IMR-90 (cell line): ENCODE measurements around the gene ZNF862. TPM values are rescaled to one million over a fixed set of nuclear protein-coding genes. Genes with fewer than 3 reads are reported as not detected.

ENCODE experiments used
- ATAC-seq: fragments of 200-7000 bp; cut with Tn5 transposase; 2 replicates; pipeline ENCODE4 v1.9.1; 2020; ENCODE audit warnings: low read depth, mild to moderate bottlenecking, moderate library complexity
- BruUV-seq: library from RNA; stranded (reverse); fragments of 400-500 nt; replicated peaks from 2 replicates; lab custom pipeline; 2021; lab: Mats Ljungman, UMichigan
- CTCF ChIA-PET: fragments of 300-600 bp; formaldehyde crosslinking; extraction: SDS; loops from one replicate; lab custom pipeline; 2021; ENCODE audit warnings: antibody characterized with exemption; lab: Yijun Ruan, JAX
- POLR2A ChIA-PET: fragments of 300-600 bp; sonication (Branson Sonifier 250); formaldehyde crosslinking; loops from one replicate; lab custom pipeline; 2022; ENCODE audit warnings: antibody characterized with exemption; ENCODE audit not compliant: unreplicated experiment; lab: Charles Lee
- DNase-seq: peaks from one replicate; pipeline ENCODE4 v3.0.0; 2013
- H2AFZ ChIP-seq: replicated peaks from 2 replicates; pipeline ENCODE3; 2013; ENCODE audit warnings: low read length, mild to moderate bottlenecking; ENCODE audit not compliant: poor library complexity
- H2AK5ac ChIP-seq: 2 replicates; pipeline ENCODE4 v1.6.1; 2013; ENCODE audit warnings: low read depth, low read length, inconsistent platforms
- H2AK9ac ChIP-seq: replicated peaks from 2 replicates; pipeline ENCODE3; 2013; ENCODE audit warnings: mild to moderate bottlenecking, low read depth, low read length, moderate library complexity; ENCODE audit not compliant: poor library complexity
- H2BK120ac ChIP-seq: 2 replicates; pipeline ENCODE4 v1.6.1; 2013; ENCODE audit warnings: low read depth, low read length, inconsistent platforms
- H2BK15ac ChIP-seq: 3 replicates; pipeline ENCODE4 v1.6.1; 2013; ENCODE audit warnings: low read depth, low read length, inconsistent platforms
- H2BK20ac ChIP-seq: 2 replicates; pipeline ENCODE4 v1.6.1; 2013; ENCODE audit warnings: low read depth, mild to moderate bottlenecking, inconsistent platforms, low read length, moderate library complexity
- H2BK5ac ChIP-seq: 2 replicates; pipeline ENCODE4 v1.6.1; 2013; ENCODE audit warnings: mild to moderate bottlenecking, low read depth, low read length, inconsistent platforms; ENCODE audit not compliant: poor library complexity, severe bottlenecking
- H3K14ac ChIP-seq: replicated peaks from 2 replicates; pipeline ENCODE4 v1.6.1; 2013; ENCODE audit warnings: low read depth, low read length, inconsistent platforms
- H3K18ac ChIP-seq: 2 replicates; pipeline ENCODE4 v1.6.1; 2013; ENCODE audit warnings: low read depth, low read length, control low read depth
- H3K23ac ChIP-seq: 2 replicates; pipeline ENCODE4 v1.6.1; 2013; ENCODE audit warnings: low read depth, low read length, inconsistent platforms
- H3K27ac ChIP-seq: 2 replicates; pipeline ENCODE4 v1.5.1; 2013; ENCODE audit warnings: mild to moderate bottlenecking, control low read depth, low read length; ENCODE audit not compliant: insufficient read depth
- H3K27me3 ChIP-seq: 2 replicates; pipeline ENCODE4 v1.6.1; 2013; ENCODE audit warnings: low read length; ENCODE audit not compliant: control insufficient read depth, insufficient read depth
- H3K36me3 ChIP-seq: 2 replicates; pipeline ENCODE4 v1.6.1; 2013; ENCODE audit warnings: low read length, mixed read lengths; ENCODE audit not compliant: control insufficient read depth, insufficient read depth
- H3K4ac ChIP-seq: 2 replicates; pipeline ENCODE4 v1.6.1; 2013; ENCODE audit warnings: low read depth, low read length, inconsistent platforms
- H3K4me1 ChIP-seq: 2 replicates; pipeline ENCODE4 v1.6.1; 2013; ENCODE audit warnings: low read length, mixed read lengths; ENCODE audit not compliant: control insufficient read depth, insufficient read depth
- H3K4me2 ChIP-seq: 2 replicates; pipeline ENCODE4 v1.6.1; 2013; ENCODE audit warnings: low read depth, mild to moderate bottlenecking, control low read depth, low read length, moderate library complexity
- H3K4me3 ChIP-seq: 2 replicates; pipeline ENCODE4 v1.5.1; 2013; ENCODE audit warnings: low read depth, mild to moderate bottlenecking, control low read depth, low read length, moderate library complexity; ENCODE audit not compliant: insufficient read depth
- H3K56ac ChIP-seq: 2 replicates; pipeline ENCODE4 v1.6.1; 2013; ENCODE audit warnings: low read length, inconsistent platforms; ENCODE audit not compliant: insufficient read depth; ENCODE audit errors: extremely low read depth
- H3K79me1 ChIP-seq, 2 experiments: 2 replicates each; pipeline ENCODE4 v1.6.1; 2013; ENCODE audit warnings: low read length in 2 of 2, inconsistent platforms in 1 of 2, low read depth in 1 of 2
- H3K9ac ChIP-seq: 2 replicates; pipeline ENCODE4 v1.6.1; 2013; ENCODE audit warnings: low read depth, low read length, control low read depth
- H3K9me1 ChIP-seq: 2 replicates; pipeline ENCODE4 v1.6.1; 2013; ENCODE audit warnings: low read length, inconsistent platforms; ENCODE audit not compliant: insufficient read depth
- H3K9me3 ChIP-seq: 2 replicates; pipeline ENCODE4 v1.6.1; 2013; ENCODE audit warnings: low read length; ENCODE audit not compliant: control insufficient read depth, insufficient read depth
- H4K20me1 ChIP-seq: 2 replicates; pipeline ENCODE4 v1.6.1; 2013; ENCODE audit warnings: low read length, inconsistent platforms; ENCODE audit not compliant: insufficient read depth
- H4K5ac ChIP-seq: 2 replicates; pipeline ENCODE4 v1.6.1; 2013; ENCODE audit warnings: mild to moderate bottlenecking, low read depth, low read length, control low read depth
- H4K8ac ChIP-seq, 2 experiments: 2 replicates each; pipeline ENCODE4 v1.6.1; 2013; ENCODE audit warnings: low read depth in 2 of 2, low read length in 2 of 2, control low read depth in 1 of 2, inconsistent platforms in 1 of 2
- H4K91ac ChIP-seq: 2 replicates; pipeline ENCODE4 v1.6.1; 2013; ENCODE audit warnings: low read depth, low read length, inconsistent platforms; ENCODE audit not compliant: insufficient read depth
- CHD1 ChIP-seq: IDR thresholded peaks from 2 replicates; pipeline ENCODE4 v1.6.1; 2012; ENCODE audit warnings: low read depth, low read length, improper control_type of control experiment
- MAFK ChIP-seq: IDR thresholded peaks from 2 replicates; pipeline ENCODE4 v1.6.1; 2012; ENCODE audit warnings: low read depth, low read length, improper control_type of control experiment
- RCOR1 ChIP-seq: IDR thresholded peaks from 2 replicates; pipeline ENCODE4 v1.6.1; 2012; ENCODE audit warnings: mild to moderate bottlenecking, low read length, improper control_type of control experiment; ENCODE audit not compliant: insufficient replicate concordance
- WGBS, 2 experiments: methylation state at CpG; one replicate each; pipeline versions ENCODE4 v1.1.5 to v1.1.7; 2013; ENCODE audit warnings: missing lambda C conversion rate in 2 of 2; ENCODE audit not compliant: insufficient read length in 1 of 2; ENCODE audit errors: extremely low coverage in 2 of 2; 5-methylcytosine and 5-hydroxymethylcytosine counted together
- dilution Hi-C: fragments of 300-500 bp; cut with HindIII; formaldehyde crosslinking; loops from one replicate; pipeline ENCODE4 v1.14.3; 2018; ENCODE audit warnings: low sequenced_read_pairs; ENCODE audit not compliant: unreplicated experiment
- in situ Hi-C: fragments of 300-500 bp; cut with MboI; formaldehyde crosslinking; loops from 3 replicates; pipeline ENCODE4 v1.14.3; 2019; ENCODE audit warnings: low sequenced_read_pairs, inconsistent platforms, mixed read lengths
- intact Hi-C: fragments of 100-400 bp; cut with micrococcal nuclease; formaldehyde crosslinking; loops from 2 replicates; pipeline ENCODE4 v1.10.0; 2022
- polyA plus RNA-seq, 3 experiments: library from polyadenylated mRNA; depleted of rRNA; stranded (reverse); fragments of >200 nt; gene quantifications; 2 replicates each; pipeline ENCODE4 v1.2.3, GENCODE V29; 2012; ENCODE audit warnings: low replicate concordance in 1 of 3
- total RNA-seq: library from RNA; depleted of rRNA; stranded (reverse); fragments of >200 nt; gene quantifications from 2 replicates; pipeline ENCODE4 v1.2.3, GENCODE V29; 2012

The ZNF862 gene
- total and polyA plus RNA-seq, 2 of the 4 experiments (the other 2 are of a cell fraction): 5.9 to 10.8 TPM

DNA sequence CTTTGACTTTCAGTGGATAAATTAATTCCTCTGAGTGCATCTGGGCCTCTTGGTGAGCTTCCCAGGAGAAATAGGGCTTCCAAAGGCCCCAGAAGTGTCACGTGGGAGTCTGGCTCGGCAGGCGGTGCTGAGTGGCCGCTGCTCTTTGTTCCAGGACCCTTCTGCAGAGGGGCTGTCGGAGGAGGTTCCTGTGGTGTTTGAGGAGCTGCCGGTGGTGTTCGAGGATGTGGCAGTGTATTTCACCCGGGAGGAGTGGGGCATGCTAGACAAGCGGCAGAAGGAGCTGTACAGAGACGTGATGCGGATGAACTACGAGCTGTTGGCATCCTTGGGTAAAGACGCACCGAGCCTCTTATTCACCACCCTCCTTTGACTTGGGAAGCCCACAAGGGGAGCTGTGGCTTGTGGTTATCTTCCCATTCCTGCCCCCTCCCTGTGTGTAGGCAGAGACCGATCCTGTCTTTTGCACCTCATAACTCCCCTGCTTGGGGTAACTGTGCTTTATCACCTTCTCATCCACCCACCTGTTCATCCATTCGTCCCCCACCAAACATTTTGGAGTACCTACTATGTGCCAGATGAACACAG, 11.9 kb downstream of the ZNF862 start:
- Histone ChIP-seq H3K9ac (no peak overlapping the region), H3K79me1 (no peaks in the 10 kb centered on the region; a peak in 1 of 4 replicates), H2BK120ac (no peak overlapping the region), H3K27ac (no peak overlapping the region), H3K56ac (no peak overlapping the region), H3K9me1 (0 out of 2 replicates have a peak, but pooled peaks cover 4% of the 10 kb centered on the region), H4K8ac (no peak overlapping the region), H4K5ac (no peak overlapping the region), H2BK20ac (no peak overlapping the region), H3K4me1 (peaks cover 7% of the 10 kb centered on the region; the same call in 1 of the 2 replicates), H3K18ac (no peak overlapping the region), H4K20me1 (no peaks in the 10 kb centered on the region), H3K14ac (no peak overlapping the region), H3K23ac (no peak overlapping the region), H3K27me3 (no peaks in the 10 kb centered on the region), H3K4me3 (no peak overlapping the region), H2AFZ (no peak overlapping the region), H2AK9ac (no peak overlapping the region), H3K9me3 (no peaks in the 10 kb centered on the region), H4K91ac (no peak overlapping the region), H2BK15ac (no peak overlapping the region), H2BK5ac (no peak overlapping the region), H3K4me2 (no peak overlapping the region), H2AK5ac (no peak overlapping the region), H3K4ac (no peak overlapping the region), H3K36me3 (peaks cover 18% of the 10 kb centered on the region)
- ATAC-seq: no peak
- DNase-seq: no peak
- intact Hi-C loops (no loop called here), dilution Hi-C loops (no loop called here), in situ Hi-C loops (loop anchor here (25.0 kb wide), 1 partner anchor 562 kb away; a partner anchor contains a TSS)
- POLR2A ChIA-PET: no interaction called here
- 77% methylated on average over 3 of the region's 16 CpGs; no CpG with 5 or more reads in 1 of the 2 experiments for WGBS, 2 experiments
- no peak for TF ChIP-seq RCOR1
- TF ChIP-seq MAFK: no peak
- no peak for TF ChIP-seq CHD1
- no TSS peak for BruUV-seq
- CTCF ChIA-PET: interaction anchor here (0.8 to 1.2 kb wide), 2 partner anchors 10 to 22 kb away, joined by 3 read pairs; no protein-coding TSS in a partner anchor
